ENCODE measurements around the gene FOSL2.

FOSL2 gene

DNA sequence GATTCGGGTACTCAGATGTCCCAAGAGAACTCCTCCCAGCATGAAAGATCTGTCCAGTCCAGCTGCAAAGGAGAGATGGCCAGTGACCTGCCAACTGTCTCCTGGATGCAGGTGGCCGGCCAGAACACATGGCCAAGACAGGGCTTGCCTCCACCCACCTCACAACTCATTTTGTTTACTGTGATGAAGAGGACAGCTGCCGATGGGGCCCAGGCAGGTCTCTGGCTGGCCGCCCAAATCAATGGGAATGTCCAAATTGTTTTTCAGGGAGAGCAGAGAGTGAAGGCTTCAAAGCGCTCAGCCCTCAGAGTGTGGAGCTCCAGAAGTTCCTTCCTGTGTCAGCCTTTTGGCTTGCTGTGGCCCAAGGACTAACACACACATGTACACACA is 41.9 kb downstream of the FOSL2 start:
- no peak for DNase-seq

DNA sequence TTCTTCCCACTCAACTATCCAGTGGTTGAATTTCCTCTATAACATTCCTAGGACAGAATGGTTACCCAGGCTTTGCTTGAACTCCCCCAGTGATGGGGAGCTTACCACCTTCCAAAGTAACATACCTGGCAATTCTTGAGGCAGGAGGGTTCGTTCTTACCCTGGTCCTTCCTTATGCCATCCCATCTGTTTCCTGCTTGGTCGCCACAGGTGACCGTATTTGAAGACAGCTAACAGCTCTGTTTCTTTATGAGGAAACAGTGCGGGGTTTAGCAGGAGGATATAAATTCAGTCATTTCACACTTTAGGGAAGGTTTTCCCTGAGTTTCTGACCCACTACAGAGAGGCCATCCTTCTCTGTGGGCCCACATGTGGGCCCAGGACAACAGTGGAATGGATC is 42.6 kb downstream of the FOSL2 start:
- no peak for DNase-seq

DNA sequence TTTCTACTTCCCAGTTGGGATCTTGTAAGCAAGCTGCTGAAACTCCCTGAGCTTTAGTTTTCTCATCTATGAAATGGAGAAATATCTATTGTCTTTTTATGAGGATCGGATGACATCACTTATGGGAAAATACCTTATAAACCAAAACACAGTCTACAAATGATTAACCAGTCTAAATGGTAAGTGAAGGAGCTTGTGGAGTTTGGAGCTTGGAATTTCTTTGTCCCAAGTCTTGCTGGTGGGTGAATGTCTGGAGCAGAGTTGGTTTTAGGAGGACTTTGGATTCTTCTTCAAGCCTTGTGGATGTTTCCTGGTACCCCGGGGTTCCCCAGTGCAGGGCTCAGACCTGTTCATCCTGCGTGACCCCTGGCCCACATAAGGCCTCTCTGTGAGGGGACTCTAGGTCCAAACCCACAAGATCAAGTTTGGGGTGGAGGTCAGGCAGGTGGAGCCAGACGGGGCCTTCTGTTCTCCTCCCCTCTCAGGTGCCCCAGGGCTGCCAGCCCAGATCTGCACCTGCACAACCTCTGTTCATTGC is 43.2 kb downstream of the FOSL2 start:
- DNase-seq: no peak

DNA sequence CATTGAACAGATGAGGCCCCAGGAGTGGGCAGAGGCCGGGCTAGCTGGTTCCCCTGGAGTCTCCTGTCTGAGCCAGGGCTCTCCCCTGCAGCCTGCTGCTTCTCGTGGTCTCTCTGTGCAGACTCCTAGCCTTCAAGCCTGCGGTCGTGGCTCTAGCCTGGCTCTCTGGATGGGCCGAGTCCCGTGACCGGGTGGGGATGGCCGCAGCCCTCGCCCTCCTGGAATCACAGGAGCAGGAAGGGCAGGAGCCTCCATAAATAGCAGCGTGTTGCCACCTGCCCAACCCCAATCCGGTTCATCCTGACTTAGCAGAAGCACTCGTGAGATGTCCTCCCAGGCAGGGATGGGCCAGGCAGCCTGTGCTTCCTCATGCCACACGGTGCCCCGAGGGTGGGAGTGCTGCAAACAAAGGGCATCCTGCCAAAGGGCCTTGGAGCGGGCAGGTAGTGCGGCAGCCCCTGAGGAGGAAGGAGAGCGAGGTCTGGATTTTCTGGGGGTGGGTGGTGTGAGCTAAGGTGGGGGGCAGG is 43.9 kb downstream of the FOSL2 start:
- DNase-seq: no peak

DNA sequence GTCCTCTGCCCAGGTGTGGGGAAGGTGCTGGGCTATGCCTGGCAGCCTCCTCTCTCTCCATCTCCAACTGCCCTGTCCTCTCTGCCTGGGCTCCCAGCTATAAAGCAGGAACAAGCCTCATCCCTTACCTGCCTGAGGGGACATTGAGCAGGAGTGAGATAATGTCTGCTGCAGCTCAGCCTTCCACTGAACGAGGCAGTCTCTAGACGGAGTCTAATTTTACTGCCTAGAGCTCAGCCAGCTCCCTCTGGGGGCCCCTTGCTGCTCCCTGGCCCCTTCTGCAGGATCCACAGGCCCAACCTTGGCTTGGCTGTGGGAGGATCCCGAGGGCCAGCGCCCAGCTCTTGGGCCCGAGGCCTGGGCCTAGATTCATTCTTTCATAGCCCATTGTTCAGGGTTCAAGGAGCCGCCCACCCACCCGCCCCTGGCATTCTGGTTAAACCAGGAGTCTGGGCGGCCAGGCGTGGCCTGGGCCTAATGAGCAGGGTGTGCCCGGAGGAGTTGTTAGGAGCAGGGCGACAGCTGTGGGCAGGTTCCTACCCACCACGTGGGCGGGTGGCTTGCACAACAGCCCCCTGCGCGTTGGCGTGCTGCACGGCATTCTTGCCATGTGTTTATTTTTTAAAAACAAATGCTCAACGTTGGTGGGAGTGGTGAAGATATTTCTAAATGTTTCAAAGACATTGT is 44.6 kb downstream of the FOSL2 start:
- DNase-seq: no peak

DNA sequence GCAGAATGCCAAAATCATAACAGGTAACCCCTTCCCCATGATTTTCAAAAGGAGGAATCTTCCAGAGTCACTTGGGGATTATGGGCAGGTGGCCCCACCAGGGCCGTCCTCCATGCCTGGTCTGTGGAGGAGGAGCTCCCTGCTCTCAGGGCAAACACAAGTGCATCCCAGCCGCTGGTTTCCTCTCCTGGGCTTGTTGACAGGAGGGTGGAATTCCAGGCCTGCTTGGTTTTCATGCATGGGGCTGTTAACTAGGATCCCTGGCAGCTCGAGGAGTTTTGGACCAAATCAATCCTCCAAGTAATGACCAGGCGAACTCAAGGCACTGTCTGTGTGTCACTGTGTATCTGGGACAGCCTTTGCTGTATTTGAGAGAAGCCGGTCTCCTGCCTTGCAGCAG is 45.3 kb downstream of the FOSL2 start:
- no peak for DNase-seq

DNA sequence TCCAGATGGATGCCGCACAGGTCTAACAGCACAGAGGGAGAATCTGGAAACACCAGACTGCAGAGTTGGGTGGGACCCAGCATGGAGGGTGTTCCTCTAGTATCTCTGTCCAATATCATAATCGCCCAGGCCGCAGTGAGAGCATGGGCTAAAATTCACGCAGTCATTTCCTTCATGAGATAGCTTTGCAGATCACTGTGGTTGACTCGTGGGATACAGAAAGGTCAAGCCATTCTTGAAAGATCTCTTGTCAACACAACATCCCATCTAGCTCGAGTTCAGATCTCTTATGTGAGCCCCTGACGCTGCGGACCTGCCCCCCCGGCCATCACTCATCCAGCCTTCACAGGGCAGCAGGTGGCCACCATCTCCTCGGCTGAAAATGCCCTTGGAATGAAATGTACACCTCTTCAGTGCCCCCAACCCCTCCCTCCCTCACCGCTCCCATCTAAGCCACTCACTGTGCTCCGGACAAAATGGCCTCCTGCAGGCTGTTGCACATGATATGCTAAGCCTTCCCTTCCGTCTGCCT is 45.9 kb downstream of the FOSL2 start:
- DNase-seq: no peak

DNA sequence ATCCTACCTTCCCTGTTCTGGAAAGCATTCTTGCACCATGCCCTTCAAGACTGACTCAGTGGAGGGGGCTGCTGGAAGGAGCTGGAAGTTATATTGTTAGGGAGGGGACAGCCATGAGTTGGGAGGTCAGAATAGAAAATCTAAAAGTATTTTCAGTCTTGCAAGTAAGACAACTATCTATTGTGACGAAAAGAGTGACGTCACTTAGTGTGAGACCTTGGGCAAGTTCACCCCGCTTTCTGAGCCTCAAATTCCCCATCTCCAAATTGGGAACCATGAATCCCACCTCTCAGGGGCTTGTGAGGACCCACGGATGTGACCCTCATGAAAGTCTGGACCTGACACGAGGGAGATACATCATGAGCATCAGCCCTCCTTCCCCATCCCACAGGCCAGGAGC is 46.5 kb downstream of the FOSL2 start:
- DNase-seq: no peak

DNA sequence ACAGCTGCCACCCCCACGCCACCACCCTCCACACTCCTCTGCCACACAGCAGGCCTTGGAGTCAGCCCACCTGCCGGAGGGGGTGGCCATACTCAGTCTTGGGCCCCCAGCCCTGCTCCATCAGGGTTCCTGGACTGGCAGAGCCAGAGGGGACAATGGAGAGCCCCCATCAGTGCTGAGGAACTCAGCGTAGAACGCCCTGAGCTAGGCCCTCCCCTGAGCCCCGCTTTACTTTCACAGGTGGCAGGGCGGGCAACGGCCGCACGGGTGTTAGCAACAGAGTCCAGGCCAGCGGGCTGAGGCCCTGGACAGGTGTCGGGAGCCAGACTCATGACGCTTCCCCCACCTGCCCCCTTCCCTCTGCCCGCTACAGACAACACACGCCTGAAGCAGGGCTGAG is 47.1 kb downstream of the FOSL2 start:
- no peak for DNase-seq

DNA sequence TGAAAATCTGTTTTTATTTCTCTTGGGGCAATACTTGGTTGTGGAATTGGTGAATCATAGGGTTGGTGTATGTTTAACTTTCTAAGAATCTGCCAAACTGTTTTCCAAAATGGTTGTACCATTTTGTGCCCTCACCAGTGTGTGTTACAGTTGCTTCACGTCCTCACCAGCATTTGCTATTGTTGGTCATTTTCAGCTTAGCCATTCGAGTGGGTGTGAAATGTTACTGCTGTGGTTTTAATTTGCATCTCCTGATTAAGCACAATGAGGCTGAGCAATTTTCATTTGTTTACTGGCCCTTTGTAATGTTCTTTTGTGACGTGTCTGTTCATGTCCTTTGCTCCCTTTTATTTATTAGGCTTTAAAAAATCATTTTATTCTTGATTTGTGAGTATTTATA is 49.7 kb downstream of the FOSL2 start:
- no peak for DNase-seq

DNA sequence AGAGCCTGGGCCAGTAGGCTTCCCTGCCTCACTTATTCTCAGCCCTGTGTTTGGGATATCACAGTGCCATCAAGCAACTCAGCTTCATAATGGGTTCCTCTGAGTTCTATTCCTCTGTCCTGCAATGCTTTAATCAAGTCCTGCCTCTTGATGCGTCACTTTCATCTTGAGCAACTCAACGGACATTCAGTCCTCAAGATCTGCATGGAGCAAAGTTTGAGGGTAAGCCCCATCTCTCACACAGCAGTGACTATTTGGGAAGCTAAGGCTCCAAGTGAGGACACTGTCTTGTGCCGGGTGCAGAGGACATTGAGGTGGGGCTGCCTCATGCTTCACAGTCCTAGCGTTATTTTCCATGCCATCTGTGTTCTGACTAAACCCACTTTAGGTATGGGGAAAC is 52.3 kb downstream of the FOSL2 start:
- DNase-seq: no peak

DNA sequence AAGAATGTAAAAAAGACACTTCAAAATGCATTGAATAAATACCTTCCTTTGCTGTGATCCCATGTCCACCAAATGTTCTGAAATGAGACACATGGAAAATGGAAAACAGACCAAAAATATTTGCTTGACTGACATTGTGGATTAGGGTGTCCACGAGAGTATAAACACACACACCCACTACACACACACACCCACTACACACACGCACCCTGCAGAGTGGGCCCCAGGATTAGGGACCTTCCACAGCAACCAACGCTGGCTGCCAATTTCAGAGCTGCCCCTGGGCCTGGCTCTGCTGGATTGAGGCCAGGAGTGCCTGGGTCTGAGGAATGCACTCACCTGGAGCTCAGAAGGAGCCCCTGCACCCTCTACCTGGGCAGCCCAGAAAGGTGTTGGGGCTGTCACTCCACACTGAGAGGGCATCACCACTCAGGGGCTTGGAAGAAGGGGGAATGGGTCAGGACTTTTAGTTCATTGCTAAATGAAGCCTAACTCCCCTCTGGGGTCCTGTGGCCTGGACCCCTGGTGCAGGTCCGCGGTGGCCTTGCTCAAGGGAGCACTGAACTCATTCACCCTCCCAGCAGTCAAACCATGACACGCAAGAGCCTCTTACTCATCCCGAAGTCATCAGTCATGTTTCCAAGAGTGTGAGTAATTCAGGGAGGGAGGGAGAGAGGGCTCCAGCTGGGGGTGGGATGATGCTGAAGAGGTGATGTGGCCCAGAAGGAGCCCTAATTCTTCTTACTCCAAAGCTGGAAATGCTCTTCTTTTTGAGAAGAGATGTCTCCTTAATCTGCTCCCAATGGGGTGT is 53.0 kb downstream of the FOSL2 start:
- DNase-seq: no peak

DNA sequence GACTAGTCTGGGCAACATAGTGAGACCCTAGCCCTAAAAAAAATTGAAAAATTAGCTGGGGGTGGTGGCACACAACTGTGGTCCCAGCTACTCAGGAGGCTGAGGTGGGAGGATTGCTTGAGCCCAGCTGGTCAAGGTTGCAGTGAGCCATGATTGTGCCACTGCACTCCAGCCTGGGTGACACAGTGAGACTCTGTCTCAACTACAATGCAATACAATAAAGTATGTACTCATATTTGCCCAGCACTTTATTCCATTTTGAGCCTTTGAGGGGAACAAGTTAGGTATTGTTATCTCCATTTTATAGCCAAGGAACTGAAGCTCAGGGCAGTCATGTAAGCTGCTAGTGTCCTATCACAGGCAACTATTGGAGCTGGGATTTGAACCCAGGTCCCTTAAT is 53.9 kb downstream of the FOSL2 start:
- DNase-seq: no peak

DNA sequence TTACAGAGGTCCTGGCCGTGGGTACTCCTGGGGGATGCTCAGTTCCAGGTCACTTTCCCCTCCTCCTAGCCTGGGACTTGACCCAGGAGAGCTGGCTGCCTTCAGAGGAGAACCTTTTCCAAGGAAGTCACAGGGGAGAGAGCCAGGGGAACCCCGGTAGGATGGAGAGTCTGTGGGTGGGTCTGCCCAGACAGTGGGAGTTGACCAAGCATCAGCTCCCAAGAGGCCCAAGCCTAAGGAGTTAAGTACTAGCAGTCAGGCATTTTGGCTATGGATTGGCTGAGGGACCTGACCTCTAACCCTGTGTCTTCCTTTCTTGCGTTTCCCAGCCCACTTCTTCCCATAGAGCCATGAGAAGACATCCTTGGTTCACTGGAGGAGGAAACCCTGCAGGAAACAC is 54.4 kb downstream of the FOSL2 start:
- no peak for DNase-seq

DNA sequence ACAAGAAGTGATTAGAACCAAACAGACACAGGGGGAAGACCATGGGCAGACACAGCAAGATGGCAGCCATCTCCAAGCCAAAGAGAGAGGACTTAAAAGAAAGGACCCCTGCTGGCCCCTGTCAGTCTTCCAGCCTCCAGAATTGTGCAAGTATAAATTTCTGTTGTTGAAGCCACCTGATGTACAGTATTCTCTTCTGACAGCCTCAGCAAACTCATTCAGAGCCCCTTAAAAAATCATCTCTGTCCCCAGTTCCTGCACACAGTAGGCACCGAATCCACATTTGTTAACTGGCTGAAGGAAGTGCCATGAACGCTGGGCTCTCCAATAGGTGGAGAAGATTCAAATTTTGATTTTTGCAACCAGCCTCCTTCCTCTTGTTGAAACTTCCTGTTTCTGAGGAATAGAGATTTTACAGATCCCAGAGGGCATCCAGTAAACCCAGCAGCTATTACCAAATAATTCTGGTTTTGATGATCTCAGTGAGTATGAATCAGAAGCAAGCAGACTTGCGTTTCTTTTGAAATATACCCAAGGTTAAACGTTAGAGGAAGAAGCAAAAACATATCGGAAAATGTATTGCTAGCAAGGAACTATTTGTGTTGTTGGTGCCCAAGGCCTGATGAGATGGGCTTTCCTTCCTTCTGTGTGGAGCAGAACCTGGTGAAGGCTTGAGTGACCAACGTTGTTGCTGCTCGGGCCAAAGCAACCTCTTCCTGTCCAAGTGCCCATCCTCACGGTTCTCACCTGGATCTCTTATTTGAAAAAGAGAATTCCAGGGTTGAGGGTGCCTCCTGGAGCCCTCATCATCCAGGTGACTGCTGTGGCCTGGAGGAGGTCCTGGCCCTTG is 55.5 kb downstream of the FOSL2 start:
- DNase-seq: no peak

DNA sequence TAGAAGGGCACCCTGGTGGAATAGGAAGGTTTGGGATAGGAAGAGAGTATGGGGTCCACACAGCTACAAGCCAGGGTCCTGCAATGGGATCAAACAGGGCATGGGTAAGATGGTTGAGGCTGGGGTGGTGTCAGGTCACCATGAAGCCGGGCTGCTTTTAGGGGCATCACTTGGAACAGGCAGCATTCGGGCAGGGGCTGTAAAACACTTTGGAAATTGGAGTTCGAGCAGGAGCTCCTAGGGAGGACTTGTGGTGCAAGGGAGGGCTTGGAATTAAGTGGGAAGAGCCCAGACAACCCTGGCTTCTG is 56.1 kb downstream of the FOSL2 start:
- DNase-seq: no peak

DNA sequence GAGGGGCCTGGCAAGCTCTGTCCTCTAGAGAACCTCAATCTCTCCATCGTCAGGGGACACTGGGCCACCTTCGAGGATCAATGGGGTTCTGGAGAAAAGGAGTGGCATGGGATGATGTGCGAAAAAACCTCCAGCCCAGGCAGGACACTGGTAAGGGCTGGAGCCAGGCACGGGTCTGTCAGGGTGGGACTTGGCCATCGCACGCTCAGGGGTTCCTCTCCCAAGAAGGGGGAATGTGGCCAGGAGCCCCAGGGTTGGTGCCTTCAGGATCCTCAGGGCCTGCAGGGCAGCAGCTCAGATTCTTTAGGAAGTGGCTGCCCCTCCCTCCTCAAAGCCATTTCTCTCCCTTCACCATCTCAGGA is 56.4 kb downstream of the FOSL2 start:
- no peak for DNase-seq

DNA sequence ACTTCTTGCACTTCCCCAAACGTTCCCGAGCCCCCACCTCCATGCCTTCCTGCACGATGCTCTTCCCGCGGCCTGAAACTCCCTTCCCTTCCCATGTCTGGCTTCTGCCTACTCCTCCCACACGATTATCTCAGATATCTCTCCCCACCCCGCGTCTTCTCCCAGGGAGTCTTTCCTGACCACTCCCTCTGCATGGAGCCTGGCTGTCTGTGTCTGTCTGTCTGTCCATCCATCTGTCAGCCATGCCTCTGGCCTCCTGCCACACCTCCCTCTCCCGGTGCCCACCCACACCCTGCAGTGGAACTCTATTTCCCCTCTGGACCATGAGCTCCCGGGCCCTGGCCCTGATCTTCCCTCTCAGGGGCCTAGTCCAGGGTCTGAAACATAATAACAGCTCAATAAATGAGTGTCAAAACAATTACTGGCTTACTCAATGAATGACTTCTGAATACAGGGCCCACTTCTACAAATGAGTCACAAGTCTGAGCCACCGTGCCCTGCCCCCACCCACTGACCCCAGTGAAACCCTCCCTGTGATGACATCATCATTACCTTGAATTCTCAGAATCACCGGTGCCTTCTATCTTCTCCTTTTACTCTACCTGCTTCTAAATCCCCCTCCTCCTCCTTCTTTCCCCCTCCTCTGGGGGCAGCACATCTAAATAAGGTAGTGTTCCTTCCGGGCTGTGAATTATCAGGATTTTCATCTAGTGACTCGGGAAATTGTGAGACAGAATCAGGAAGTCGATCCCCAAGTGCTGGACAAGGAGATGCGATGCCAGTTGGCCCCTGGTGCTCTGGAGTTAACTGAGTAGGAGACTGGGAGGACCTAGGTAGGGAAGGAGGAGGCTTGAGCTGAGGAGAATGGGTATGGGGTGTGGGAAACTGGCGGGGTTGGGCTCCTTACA is 57.1 kb downstream of the FOSL2 start:
- DNase-seq: peak; percentile 16

DNA sequence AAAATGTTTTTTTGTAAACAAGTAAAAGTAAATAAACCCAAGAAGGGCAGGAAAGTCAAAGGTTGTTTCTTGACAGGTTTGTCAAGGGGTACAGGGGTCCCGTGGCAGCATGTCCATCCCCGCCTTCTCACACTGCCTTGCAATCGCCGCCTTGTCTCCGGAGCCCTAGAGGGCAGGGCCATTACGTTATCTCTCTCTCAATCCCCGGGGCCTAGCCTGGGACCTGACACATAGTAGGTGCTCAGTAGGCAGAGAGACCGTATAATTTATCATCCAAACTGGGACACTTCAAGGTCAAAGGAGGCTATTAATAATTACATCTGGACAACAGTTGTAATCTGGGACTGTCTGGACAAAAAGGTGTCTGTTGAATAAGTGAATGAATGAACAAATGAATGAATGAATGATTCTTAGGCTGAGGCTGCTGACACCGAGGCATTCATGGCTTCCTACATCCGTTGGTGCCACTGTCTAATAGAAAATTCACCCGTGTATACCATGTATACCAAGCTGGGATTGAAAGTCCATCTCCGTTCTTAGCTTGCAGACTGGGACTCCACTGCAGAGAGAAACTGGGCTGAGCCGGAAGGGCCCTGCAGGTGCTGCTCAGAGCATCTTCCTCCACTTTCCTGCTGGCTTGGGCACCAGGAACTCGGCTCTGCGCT is 58.4 kb downstream of the FOSL2 start:
- no peak for DNase-seq

DNA sequence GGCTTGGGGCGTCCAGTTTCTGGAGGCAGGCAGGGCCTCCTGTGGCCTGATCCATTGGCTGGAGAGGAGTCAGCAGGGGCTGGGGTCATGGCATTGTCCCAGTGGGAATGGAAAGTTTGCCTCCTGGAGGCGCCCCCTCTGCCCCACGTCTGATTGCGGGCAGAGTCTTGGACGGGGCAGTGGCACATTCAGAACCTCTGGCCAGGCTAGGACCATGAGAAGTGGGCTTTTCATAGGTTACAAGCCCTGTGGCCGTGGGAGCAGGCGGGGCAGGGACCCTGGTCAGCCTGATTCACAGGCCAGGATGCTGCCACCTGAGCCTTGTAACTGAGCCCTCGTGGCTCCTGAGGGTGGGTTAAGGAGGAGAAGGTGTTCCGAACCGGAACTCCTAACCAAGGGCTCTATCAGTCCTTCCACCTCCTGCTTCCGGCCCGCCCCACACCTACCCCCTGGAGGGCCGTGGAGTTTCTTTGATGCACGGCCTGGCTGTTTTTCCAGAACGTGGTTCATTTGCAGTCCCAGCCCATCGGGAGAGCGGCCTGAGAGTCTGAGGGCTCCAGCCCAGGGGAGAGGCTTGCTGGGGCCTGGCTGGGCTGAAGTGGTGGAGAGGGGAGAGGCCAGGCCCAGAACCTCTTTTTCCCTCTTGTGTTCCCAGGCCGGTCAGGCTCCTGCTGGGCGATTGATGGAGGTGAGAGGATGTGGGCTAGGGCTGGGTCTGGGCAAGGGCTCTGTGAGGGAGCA is 59.3 kb downstream of the FOSL2 start:
- no peak for DNase-seq

DNA sequence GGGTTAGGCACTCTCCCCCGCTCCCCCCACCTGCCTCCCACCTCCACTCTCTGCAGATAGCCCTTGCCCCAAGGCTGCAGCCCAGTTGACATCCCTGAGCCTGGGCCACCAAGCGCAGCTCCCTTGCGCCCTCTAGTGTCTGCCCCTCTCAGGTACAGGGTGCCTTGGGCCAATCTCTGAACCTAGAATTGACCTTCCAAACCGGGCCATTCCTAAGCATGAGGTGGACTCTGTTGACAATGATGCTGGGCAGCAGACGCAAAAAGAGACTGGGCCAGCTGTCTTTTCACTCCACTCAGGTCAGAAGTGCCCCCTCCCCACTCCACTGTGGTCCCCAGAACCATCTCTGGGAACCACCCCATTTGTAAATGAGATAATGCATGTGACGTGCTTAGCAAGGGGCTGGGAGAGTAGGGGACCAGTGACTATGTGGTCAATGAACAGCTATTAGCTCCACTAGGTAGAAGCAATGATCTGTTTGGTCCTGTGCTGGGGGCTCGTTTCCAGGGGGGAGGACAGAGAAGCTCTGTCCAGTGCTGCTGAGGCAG is 60.0 kb downstream of the FOSL2 start:
- DNase-seq: peak; percentile 77
